Anterior cingulate cortex (tissue), 58 donors: ENCODE data around the gene PROP1.
A peak's percentile ranks its signal among the peaks of the same experiment; 100 is the strongest.
"Not testable (repeated sequence)": the region's sequence is repeated elsewhere in the genome, so short reads cannot be mapped to it uniquely, and the experiment has no call there.

ENCODE experiments used
- DNase-seq, 58 donors: peaks; one replicate each; lab custom pipeline; 2025; lab: John Stamatoyannopoulos, UW

Gene PROP1

DNA sequence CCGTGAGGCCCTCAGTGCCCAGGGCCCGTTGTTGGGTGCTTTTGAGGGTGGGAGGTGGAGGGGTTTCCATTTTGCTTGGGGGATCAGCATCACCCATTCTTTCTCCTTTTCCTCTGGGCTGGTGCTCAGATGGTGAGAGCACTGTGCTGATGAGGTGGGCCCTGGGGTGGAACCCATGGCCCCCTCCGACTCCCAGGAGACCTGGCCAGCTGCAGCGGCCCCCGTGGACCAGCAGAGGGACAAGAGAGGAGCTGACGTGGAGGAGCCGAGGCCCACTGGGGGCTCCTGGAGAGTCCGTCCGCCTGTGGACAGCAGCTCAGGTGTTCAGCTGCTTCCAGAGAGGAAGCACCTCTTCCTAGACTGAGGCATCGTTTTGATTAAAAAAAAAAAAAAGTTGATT lies 46.4 kb downstream of the PROP1 start:
- not testable (repeated sequence) for DNase-seq

DNA sequence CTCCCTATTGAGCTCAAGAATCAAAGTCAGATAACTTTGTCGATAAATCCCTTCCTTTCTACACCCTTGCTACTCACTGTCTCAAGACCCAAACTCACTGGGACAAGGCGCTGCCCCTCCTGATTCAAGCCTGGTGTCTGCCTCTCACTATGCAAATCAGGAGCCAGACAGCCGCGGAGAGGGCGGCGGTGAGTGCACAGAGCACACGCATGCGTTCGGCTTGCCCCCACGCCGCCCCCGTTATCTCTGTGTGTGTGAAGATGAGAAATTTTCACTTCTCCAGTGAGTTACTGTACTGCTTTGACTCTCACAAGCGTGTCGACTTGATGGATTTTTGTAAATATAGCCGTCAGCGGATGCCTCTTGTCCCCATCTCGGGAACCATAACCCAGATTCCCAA lies 47.0 kb downstream of the PROP1 start:
- peak in 1 of 58 donors; percentile 3 for DNase-seq

DNA sequence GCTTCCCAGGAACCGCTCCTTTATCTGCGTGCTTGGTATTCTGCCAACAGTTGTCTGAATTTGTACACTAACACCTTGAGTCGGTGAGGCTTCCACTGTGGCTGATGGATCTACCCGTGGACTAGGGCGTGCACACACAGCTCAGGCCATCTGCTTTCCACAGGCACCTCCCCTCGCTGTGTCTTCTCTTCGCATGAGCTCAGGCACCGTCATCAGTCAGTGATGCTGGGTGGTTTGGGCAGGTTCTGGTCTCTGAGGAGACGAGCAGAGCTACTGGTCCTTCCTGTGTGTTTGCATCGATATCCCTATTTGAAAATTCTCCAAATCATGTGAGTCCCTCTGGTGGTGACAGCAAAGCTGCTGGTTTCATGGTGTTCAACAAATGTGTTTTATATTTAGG lies 48.1 kb downstream of the PROP1 start:
- DNase-seq = peak in 20 of 58 donors; percentile 7 to 64 (median 28)

DNA sequence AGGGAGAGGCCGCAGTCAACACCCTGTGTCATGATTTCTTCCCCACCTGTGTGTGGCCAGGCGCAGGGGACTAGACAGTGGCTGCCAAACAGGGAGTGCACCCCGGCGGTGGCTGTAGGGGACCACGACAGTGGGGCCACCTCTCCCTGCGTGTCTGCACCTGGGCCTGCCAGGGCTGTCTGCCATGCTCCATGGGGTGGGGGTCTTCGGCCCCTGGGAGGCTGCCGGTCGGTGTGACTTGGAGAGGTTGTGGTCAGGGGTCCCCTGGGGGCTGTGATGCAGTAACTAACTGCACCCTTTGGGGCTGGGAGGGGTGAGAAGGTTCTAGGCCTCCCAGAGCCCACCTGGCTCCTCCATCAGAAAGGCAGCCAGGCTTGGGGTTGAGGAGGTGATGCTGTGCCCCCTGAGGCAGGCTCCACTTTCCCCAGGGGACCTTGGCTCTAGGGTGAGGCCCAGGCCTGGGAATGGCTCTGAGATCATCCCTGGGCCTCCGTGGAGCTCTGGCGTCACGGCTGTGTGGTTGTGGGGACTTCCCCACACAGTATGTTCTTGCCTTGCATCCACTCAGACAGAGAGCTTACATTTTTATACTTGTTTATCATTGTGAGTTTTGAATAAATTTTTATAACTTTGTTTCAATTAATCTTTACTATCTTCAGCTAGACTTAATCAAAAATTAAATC lies 50.3 kb downstream of the PROP1 start:
- not testable (repeated sequence) for DNase-seq

DNA sequence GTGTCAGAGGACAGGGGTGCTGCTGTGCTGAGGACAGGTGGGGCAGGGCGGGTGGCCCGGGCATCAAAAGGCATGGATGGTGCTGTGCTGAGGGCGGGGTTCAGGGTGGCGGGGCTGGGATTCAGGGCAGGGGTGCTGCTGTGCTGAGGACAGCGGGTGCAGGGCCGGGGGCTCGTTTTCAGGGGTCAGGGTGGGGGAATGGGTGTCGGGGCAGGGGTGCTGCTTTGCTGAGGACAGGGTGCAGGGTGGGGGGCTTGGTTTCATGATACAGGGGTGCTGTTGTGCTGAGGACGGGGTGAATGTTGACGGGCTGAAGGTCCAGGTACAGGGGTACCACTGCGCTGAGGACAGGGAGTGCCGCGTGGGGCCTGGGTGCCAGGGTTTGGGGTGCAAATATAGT lies 50.9 kb downstream of the PROP1 start:
- not testable (repeated sequence) for DNase-seq

DNA sequence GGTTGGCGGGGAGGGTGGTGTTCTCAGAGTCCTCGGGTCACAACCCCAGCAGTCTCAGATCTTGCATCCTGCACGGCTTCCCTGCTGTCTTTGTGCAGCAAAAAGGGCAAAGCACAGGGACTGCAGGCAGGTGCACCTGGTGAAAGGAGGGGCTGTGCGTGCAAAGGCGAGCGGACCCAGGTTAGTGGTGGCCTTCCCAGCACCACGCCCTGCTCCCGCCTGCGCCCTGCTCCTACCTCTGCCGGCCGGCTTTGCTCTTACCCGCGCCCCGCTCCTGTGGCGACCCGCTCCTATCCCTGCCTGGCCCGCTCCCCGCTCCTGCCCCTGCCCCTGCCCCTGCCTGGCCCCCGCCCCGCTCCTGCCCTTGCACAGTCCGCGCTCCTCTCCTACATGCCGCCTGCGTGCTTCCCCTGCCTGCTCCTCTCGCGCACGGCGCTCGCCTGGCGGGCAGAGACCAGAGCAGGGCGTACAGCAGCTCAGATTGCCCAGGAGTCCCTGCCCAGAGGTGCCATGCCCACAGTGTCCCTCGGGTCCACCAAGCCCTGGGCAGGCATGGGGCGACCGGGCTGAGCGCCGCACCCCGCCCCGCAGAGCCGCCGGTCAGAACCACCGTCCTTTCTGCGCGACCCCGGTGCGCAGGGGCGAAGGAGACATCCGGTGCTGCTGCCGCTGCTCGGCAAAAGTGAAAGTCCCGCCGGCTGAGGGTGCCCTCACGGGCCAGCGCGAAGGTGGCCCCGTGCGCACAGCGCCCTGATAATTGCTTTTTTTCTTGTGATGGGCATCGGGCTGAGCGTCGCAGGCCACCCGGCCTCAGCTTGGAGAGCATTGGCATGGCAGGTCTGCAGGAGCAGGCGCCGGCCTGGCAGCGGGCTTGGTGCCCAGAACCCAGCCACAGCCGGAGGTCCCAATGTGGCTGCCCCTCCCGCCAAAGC lies 52.0 kb downstream of the PROP1 start:
- DNase-seq = not testable (repeated sequence)

DNA sequence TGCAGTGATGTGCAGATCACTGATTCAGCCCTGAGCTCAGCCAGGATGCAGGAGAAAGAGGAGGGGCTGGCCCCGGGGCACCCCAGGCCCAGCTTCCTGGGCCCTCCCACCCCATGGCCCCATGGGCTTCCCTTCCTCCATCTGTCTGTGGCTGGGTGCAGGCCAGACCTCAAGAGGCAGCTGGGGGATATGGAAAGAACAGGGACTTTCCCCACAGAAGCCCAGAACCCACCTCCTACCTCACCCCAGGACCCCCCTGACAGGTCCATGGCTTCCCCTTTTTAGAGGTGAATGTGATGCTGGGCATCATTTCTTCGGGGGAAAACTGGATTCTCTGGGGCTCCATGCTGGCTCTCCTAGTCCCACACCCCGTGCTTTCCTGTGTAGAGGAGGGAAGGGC lies 53.1 kb downstream of the PROP1 start:
- not testable (repeated sequence) for DNase-seq
